Esophagus squamous epithelium (tissue), 5 donors: Measurements from ENCODE around the gene FNBP1. TPM values are rescaled to one million over a fixed set of nuclear protein-coding genes. Genes with fewer than 3 reads are reported as not detected.

ENCODE experiments used
- DNase-seq: peaks from one replicate; lab custom pipeline; 2025; lab: John Stamatoyannopoulos, UW
- H3K27ac ChIP-seq, 4 donors: fragments of 200-600 bp; sonication (generic); one replicate each; pipeline ENCODE4 v1.5.1; 2016 to 2019; ENCODE audit warnings: mild to moderate bottlenecking in 1 of 4
- H3K27me3 ChIP-seq, 4 donors: fragments of 200-600 bp; sonication (generic); 1 replicate in 3 of 4; 2 replicates in 1 of 4; pipeline versions ENCODE4 v1.5.1 to v1.6.0; 2017 to 2021; ENCODE audit warnings: antibody characterized with exemption in 1 of 4
- H3K36me3 ChIP-seq, 3 donors: fragments of 200-600 bp; sonication (generic); one replicate each; pipeline ENCODE4 v1.5.1; 2016 to 2019
- H3K4me1 ChIP-seq, 3 donors: fragments of 200-600 bp; sonication (generic); one replicate each; pipeline ENCODE4 v1.5.1; 2017 to 2019
- H3K4me3 ChIP-seq, 4 donors: fragments of 200-600 bp; sonication (generic); 1 replicate in 3 of 4; 2 replicates in 1 of 4; pipeline ENCODE4 v1.5.1; 2016 to 2019; ENCODE audit warnings: mild to moderate bottlenecking in 2 of 4, moderate library complexity in 1 of 4
- H3K9me3 ChIP-seq, 3 donors: fragments of 200-600 bp; sonication (generic); one replicate each; pipeline ENCODE4 v1.5.1; 2016 to 2019
- POLR2A ChIP-seq, 4 donors: fragments of 450-650 bp; IDR thresholded peaks; one replicate each; pipeline ENCODE4 v1.6.1; 2017; ENCODE audit warnings: antibody characterized with exemption in 4 of 4, mild to moderate bottlenecking in 4 of 4, moderate library complexity in 3 of 4
- WGBS, 2 donors: methylation state at CpG; one replicate each; pipeline ENCODE4 v1.1.5; 2018; 5-methylcytosine and 5-hydroxymethylcytosine counted together
- intact Hi-C: fragments of 100-400 bp; cut with DNase I; formaldehyde crosslinking; loops from one replicate; pipeline ENCODE4 v1.15.0; 2022
- small RNA-seq, 4 donors: library from RNA; depleted of rRNA; stranded (forward); fragments of <200 nt; gene quantifications; one replicate each; pipeline ENCODE3, GENCODE V24; 2016
- total RNA-seq, 4 donors: library from RNA; depleted of rRNA; stranded (reverse); fragments of >200 nt; gene quantifications; one replicate each; pipeline ENCODE4 v1.1.0, GENCODE V29; 2016
- TF ChIP-seq, protein P1 (sequence below), 6 experiments: fragments of 450-650 bp in 4 of 6; fragments of 200-600 bp in 2 of 6; sonication (generic) in 2 of 6; IDR thresholded peaks; one replicate each; pipeline ENCODE4 v1.5.1; 2016 to 2019; ENCODE audit warnings: antibody characterized with exemption in 6 of 6, mild to moderate bottlenecking in 4 of 6, moderate library complexity in 4 of 6
- donor health status: DM: yes; HTN: yes; CAD: no.

FNBP1 gene
- total RNA-seq, 4 donors from 2014 or later: 19.7 to 47.7 (median 26.2) TPM

- peak overlapping the region in 1 of 4 donors; percentile 23 for H3K27ac ChIP-seq
- H3K36me3 ChIP-seq: peaks cover 0 to 14% (median 0%) of the 10 kb centered on the region in 3 donors
- no peaks in the 10 kb centered on the region for H3K9me3 ChIP-seq
- DNase-seq: no peak
- intact Hi-C loops: no loop called here
- H3K4me1 ChIP-seq: peaks cover 12 to 49% (median 15%) of the 10 kb centered on the region in 3 donors
- H3K4me3 ChIP-seq: no peak overlapping the region
- TF ChIP-seq, protein P1, sequence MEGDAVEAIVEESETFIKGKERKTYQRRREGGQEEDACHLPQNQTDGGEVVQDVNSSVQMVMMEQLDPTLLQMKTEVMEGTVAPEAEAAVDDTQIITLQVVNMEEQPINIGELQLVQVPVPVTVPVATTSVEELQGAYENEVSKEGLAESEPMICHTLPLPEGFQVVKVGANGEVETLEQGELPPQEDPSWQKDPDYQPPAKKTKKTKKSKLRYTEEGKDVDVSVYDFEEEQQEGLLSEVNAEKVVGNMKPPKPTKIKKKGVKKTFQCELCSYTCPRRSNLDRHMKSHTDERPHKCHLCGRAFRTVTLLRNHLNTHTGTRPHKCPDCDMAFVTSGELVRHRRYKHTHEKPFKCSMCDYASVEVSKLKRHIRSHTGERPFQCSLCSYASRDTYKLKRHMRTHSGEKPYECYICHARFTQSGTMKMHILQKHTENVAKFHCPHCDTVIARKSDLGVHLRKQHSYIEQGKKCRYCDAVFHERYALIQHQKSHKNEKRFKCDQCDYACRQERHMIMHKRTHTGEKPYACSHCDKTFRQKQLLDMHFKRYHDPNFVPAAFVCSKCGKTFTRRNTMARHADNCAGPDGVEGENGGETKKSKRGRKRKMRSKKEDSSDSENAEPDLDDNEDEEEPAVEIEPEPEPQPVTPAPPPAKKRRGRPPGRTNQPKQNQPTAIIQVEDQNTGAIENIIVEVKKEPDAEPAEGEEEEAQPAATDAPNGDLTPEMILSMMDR (IDR thresholded peaks at IDR 0.05): no peak
- TF ChIP-seq POLR2A (IDR thresholded peaks at IDR 0.05): no peak
- WGBS, 2 donors: 72 to 73% methylated on average over 10 of the region's 10 CpGs
- H3K27me3 ChIP-seq: no peaks in the 10 kb centered on the region
These were observed 203.5 kb downstream of the FNBP1 start for GRCh38 chr9:129839324-129840023.

- peaks cover 15 to 55% (median 22%) of the 10 kb centered on the region in 3 donors for H3K4me1 ChIP-seq
- intact Hi-C loops: no loop called here
- WGBS, 2 donors: 69 to 71% methylated on average over 9 to 10 of the region's 12 CpGs
- H3K4me3 ChIP-seq: no peak overlapping the region
- no peaks in the 10 kb centered on the region for H3K27me3 ChIP-seq
- H3K27ac ChIP-seq: peak overlapping the region in 1 of 4 donors; percentile 23
- DNase-seq: no peak
- TF ChIP-seq POLR2A (IDR thresholded peaks at IDR 0.05): no peak
- TF ChIP-seq, protein P1 (IDR thresholded peaks at IDR 0.05): no peak
- peaks cover 0 to 14% (median 0%) of the 10 kb centered on the region in 3 donors for H3K36me3 ChIP-seq
- H3K9me3 ChIP-seq: no peaks in the 10 kb centered on the region
These were observed 204.2 kb downstream of the FNBP1 start for GRCh38 chr9:129838707-129839259.

Small RNA genes lying within 50 kb of the gene (small RNA-seq; reads per million reads assigned to genes)
- 0 to 0.27 (median 0.04) reads per million in 4 donors for gene MIR6855

Other genes starting within 250 kb of the FNBP1 start
- gene TOR1B, start 240.0 kb downstream of the FNBP1 start, total RNA-seq: 10 to 100 TPM; 16.1 to 17.3 (median 17.0) TPM
- 10 to 100 TPM; 11.3 to 34.7 (median 24.8) TPM for gene TOR1A, start 219.1 kb downstream of the FNBP1 start, total RNA-seq
- 10 to 100 TPM; 31.2 to 92.3 (median 51.5) TPM for gene C9orf78, start 207.9 kb downstream of the FNBP1 start, total RNA-seq
- gene USP20, start 207.7 kb downstream of the FNBP1 start, total RNA-seq: 10 to 100 TPM; 12.3 to 19.7 (median 13.6) TPM
- gene GPR107, start 10.7 kb upstream of the FNBP1 start, total RNA-seq: 10 to 100 TPM; 18.9 to 27.0 (median 23.2) TPM
- gene NCS1, start 129.2 kb upstream of the FNBP1 start, total RNA-seq: 10 to 100 TPM in 3 of 4 donors, 1 to 10 TPM in 1; 9.3 to 31.3 (median 15.2) TPM
- 1 to 10 TPM in 1 of 4 donors, under 1 TPM in 3; 0.53 to 4.8 (median 0.78) TPM for gene HMCN2, start 222.6 kb upstream of the FNBP1 start, total RNA-seq